NCI-H748 treated with DMSO at 0.1 percent for 48 hours (cell line): Measurements from ENCODE around the gene CTU2.
A peak's percentile ranks its signal among the peaks of the same experiment; 100 is the strongest.

Experiments used
- DNase-seq: peaks from one replicate; lab custom pipeline; 2025; lab: John Stamatoyannopoulos, UW

CTU2 gene

GRCh38 chr16:88730632-88731607, 24.6 kb downstream of the CTU2 start:
- no peak for DNase-seq

- DNase-seq: no peak
Measured at GRCh38 chr16:88731699-88732098, 25.4 kb downstream of the CTU2 start.

- no peak for DNase-seq
Measured at GRCh38 chr16:88732172-88732960, 26.1 kb downstream of the CTU2 start.

GRCh38 chr16:88732961-88733294, 26.6 kb downstream of the CTU2 start:
- no peak for DNase-seq

GRCh38 chr16:88733630-88734360, 27.5 kb downstream of the CTU2 start:
- DNase-seq: no peak

GRCh38 chr16:88734361-88734728, 28.0 kb downstream of the CTU2 start:
- no peak for DNase-seq

- no peak for DNase-seq
Measured at GRCh38 chr16:88735121-88735520, 28.8 kb downstream of the CTU2 start.

GRCh38 chr16:88735616-88736015, 29.3 kb downstream of the CTU2 start:
- no peak for DNase-seq

GRCh38 chr16:88736088-88736487, 29.8 kb downstream of the CTU2 start:
- DNase-seq: no peak

GRCh38 chr16:88736496-88736895, 30.2 kb downstream of the CTU2 start:
- no peak for DNase-seq

GRCh38 chr16:88737298-88738150, 31.2 kb downstream of the CTU2 start:
- peak; percentile 5 for DNase-seq

GRCh38 chr16:88738151-88739084, 32.1 kb downstream of the CTU2 start:
- DNase-seq: no peak

GRCh38 chr16:88739139-88739976, 33.1 kb downstream of the CTU2 start:
- no peak for DNase-seq

- DNase-seq: no peak
Measured at GRCh38 chr16:88739977-88740726, 33.8 kb downstream of the CTU2 start.

GRCh38 chr16:88740727-88741055, 34.4 kb downstream of the CTU2 start:
- DNase-seq: no peak

GRCh38 chr16:88741368-88741767, 35.1 kb downstream of the CTU2 start:
- DNase-seq: no peak

GRCh38 chr16:88742896-88743605, 36.7 kb downstream of the CTU2 start:
- DNase-seq: no peak
